HG02610 (cell line): ENCODE results near the gene PDIA4.
A peak's percentile ranks its signal among the peaks of the same experiment; 100 is the strongest.

Experiments
- ATAC-seq: cut with Tn5 transposase; IDR thresholded peaks from one replicate; pipeline ENCODE4 v1.9.1; 2021; ENCODE audit warnings: mild to moderate bottlenecking, moderate library complexity; ENCODE audit not compliant: unreplicated experiment

The PDIA4 gene

GRCh38 chr7:148975896-148976295 lies 52.4 kb downstream of the PDIA4 start:
- ATAC-seq: no peak

DNA sequence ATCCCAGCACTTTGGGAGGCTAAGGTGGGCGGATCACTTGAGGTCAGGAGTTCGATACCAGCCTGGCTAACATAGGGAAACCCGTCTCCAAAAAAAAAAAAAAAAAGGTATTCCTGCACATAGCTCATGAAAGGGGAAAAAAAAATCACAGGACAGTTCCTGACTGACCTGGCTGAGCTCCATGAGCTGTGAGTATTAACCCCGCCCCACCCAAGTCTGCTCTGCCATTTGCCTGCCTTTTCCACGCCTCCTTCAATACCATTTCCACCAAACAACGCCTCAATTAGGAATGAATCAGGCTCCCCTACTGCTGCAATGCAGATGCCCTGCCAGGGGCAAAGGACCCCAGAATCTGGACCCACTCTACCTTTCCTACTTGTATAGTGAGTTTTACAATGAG lies 55.0 kb downstream of the PDIA4 start:
- ATAC-seq: no peak

GRCh38 chr7:148972375-148972774 lies 55.9 kb downstream of the PDIA4 start:
- no peak for ATAC-seq

- ATAC-seq: no peak
Measured at GRCh38 chr7:148967602-148968001, 60.7 kb downstream of the PDIA4 start.

DNA sequence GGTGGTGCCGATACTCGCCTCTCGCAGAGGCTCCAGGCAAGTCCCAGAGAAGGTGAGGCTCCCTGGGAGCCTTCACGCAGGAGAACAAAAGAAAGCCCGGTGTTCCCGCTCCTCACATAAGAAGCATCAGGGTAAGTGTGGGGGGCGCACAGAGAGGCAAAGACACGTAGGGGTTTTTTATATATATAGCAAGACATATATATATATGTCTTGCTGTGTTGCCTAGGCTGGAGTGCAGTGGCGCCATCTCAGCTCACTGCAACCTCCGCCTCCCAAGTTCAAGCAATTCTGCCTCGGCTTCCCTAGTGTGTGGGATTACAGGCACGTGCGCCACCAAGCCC lies 61.3 kb downstream of the PDIA4 start:
- ATAC-seq: no peak

DNA sequence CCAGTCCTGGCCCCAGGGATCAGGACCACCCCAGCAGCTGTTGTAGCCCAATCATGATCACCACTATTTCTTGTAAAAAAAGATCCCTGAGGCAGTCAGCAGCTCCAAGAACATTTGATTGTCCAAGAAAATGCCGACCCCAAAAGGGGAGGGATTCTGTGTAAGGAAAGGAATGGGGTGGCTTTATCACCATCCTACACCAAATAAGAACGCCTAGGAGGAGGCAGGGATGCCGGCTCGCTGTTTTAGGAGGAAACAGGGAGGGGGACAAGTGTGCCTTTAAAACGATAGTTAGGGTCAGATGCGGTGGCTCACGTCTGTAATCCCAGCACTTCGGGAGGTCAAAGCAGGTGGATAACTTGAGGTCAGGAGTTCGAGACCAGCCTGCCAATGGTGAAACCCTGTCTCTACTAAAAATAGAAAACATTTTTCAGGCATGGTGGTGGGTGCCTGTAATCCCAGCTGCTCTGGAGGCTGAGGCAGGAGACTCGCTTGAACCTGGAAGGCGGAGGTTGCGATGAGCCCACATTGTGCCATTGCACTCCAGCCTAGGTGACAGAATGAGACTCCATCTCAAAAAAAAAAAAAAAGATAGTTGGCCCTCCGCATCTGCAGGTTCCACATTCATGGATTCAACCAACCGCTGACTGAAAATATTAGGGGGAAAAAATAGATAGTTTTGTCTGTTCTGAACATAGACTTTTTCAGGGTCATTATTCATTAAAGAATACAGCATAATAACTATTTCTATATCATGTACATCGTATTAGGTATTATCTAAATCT lies 63.6 kb downstream of the PDIA4 start:
- ATAC-seq: no peak

DNA sequence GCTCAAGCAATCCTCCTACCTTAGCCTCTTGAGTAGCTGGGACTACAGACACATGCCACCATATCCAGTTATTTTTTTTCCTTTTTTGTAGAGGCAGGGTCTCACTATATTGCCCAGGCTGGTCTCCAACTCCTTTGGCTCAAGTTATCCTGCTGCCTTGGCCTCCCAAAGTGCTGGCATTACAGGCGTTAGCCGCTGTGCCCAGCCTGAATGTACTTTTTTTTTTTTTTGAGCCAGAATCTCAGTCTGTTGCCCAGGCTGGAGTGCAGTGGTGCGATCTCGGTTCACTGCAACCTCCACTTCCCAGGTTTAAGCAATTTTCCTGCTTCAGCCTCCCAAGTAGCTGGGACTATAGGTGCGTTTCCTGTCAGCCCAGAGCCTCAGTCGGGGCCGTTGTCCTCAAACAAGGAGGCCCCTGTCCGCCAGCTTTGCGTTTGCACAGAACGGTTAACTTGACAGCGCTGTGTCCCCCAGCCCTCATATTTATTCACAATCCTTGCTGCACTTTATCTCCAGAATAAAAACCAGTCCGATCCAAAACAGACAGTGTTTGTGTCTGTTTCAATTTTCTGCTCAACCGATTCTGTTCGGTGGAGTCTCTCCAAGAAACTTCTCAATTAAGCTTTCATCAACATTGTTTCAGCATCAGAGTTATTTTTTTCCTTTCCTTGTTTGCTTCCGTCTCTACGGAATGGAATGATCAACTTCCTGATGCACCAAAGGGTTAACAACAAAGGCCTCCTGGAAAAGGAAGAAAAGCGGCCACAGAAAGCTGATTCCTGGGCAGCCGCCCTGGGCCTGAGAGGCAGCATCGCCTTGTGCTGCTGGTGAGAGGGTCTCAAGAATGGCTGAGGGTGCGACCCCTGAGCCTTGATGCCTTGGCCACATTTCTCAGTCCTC lies 64.5 kb downstream of the PDIA4 start:
- no peak for ATAC-seq

DNA sequence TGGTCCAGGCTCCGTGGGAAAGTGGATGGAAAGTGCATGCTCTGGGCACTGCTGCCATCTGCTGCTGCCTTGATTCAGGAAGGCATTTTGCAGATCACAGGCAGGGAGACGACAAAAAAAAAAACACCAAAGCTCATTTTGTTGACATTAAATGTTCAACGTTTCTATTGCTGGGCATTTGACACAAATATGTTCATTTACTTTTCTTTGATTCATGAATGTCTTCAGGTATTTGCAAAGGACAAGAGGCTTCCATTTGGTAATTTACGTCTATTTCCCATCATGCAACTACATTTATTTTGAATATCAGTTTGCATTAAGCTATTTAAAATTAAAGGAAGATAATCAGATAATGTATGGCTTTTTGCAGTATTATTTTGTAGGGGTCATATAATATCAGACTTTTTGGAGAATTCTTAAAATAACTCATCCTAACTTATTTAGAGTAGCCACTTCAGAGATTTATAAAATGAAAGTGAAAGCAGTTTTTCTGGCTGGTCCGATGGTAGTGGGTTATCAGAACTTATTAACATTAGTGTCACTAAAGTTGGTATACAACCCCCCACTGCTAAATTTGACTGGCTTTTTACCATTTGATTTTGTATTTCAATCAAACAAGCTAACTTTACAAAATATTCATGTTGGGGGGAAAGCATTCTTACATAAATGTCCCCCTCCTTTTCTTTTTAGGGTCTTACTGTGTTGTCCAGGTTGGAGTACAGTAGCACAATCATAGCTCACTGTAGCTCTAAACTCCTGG lies 65.3 kb downstream of the PDIA4 start:
- peak; percentile 58 for ATAC-seq

- no peak for ATAC-seq
Measured at GRCh38 chr7:148962440-148962822, 65.9 kb downstream of the PDIA4 start.

DNA sequence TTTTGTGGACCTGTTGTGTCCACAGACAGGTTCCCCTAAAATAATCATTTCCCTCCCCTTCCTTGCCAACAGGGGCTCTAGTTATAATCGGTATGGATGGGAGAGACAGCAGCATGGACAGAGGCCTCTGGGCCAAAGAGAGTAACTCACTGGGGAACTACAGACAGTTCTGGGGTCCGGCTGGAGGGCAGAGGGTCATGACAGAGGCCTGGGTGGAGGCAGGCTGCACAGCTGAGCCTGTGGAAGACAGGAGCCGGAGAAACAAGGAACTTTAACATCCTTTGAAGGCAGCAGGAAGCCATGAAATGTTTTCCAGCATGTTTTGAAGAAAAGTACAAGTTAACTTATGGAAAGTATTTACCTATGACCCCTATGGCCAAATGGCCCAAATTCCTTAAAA lies 68.6 kb downstream of the PDIA4 start:
- no peak for ATAC-seq

GRCh38 chr7:148958061-148958460 lies 70.2 kb downstream of the PDIA4 start:
- ATAC-seq: no peak

DNA sequence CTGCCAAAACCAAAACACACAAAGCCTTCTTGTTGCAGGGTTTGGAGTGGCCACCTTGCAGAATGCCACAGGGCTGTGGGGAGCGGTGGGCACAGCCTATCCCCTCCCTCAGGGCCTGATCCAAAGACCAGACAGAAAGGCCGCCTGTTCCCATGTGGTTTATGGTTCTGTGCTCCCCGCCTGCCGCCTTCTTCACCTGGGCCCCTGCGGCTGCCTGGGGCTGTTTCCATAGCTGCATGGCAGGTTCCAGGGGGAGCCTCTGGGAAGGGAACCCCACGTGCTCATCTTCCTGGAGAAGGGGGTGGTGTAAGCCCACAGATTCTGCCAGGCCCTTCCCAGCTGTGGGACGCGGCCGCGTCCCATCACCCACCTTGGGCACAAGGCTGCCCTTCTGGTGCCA lies 73.5 kb downstream of the PDIA4 start:
- ATAC-seq: no peak

- ATAC-seq: no peak
Measured at GRCh38 chr7:148953676-148954075, 74.6 kb downstream of the PDIA4 start.
